Measurements from ENCODE around the gene MAN1C1. TPM values are rescaled to one million over a fixed set of nuclear protein-coding genes. Genes with fewer than 3 reads are reported as not detected.

The MAN1C1 gene
- total and polyA plus RNA-seq, 2 donors (not counting 3 experiments of a cell fraction or from before 2014, with no cell fraction given), result 1.5 to 4.0 TPM

DNA sequence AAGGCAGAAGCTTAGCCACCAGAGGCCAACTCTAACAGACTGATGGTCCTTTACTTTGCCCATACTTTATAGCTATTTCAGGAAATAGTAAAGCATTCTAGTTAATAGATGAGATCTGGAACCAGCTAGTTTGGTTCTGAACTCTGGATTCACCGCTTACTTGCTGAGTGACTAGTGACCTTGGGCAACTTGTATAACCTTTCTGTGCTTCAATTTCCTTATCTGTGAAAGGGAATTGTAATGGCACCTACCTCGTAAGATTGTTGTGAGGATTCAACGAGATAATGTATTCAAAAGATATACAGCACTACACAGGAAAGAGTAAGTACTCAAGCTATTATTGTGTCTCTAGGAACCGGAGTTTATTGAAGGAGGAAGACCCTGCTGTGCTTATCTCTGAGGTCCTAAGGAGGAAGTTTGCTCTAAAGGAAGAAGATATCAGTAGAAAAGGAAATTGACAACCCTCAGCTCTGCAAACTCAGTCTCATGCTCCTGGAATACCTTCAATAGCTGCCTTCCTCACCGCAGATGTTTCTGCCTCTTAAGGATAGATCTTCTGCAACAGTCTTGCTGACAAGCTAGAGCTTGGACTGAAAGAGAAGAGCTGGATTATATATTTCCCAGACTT is 215.1 kb downstream of the MAN1C1 start:
- H3K9me3 ChIP-seq (replicated peaks; ENCODE audit: control insufficient read depth, insufficient read depth, low read length), result no peaks in the 10 kb centered on the region
- no peak overlapping the region for H2AFZ ChIP-seq (ENCODE audit: low read depth, low read length)
- no peaks in the 10 kb centered on the region for H3K9me1 ChIP-seq (replicated peaks; ENCODE audit: control insufficient read depth, extremely low read depth, insufficient read depth, low read length)
- no TSS peak for BruUV-seq (replicated peaks)
- DNase-seq (ENCODE audit: low read depth, low spot score), result no peak
- no peak overlapping the region for H3K27ac ChIP-seq (ENCODE audit: insufficient read depth, low read depth, low read length)
- peaks cover 5% of the 10 kb centered on the region for H3K4me1 ChIP-seq (ENCODE audit: control insufficient read depth, extremely low read depth, insufficient read depth, low read length)
- no peak for TF ChIP-seq MYC (IDR thresholded peaks at IDR 0.05; ENCODE audit: low read depth, low read length)
- TF ChIP-seq EZH2 (IDR thresholded peaks at IDR 0.05; ENCODE audit: borderline replicate concordance, low read depth, low read length, severe bottlenecking), result no peak
- TF ChIP-seq, protein P1, sequence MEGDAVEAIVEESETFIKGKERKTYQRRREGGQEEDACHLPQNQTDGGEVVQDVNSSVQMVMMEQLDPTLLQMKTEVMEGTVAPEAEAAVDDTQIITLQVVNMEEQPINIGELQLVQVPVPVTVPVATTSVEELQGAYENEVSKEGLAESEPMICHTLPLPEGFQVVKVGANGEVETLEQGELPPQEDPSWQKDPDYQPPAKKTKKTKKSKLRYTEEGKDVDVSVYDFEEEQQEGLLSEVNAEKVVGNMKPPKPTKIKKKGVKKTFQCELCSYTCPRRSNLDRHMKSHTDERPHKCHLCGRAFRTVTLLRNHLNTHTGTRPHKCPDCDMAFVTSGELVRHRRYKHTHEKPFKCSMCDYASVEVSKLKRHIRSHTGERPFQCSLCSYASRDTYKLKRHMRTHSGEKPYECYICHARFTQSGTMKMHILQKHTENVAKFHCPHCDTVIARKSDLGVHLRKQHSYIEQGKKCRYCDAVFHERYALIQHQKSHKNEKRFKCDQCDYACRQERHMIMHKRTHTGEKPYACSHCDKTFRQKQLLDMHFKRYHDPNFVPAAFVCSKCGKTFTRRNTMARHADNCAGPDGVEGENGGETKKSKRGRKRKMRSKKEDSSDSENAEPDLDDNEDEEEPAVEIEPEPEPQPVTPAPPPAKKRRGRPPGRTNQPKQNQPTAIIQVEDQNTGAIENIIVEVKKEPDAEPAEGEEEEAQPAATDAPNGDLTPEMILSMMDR (IDR thresholded peaks at IDR 0.05; ENCODE audit: extremely low read depth in 1 of 2, insufficient read depth in 1 of 2, low read depth in 1 of 2, low read length in 2 of 2), result no peak
- TF ChIP-seq MAX (IDR thresholded peaks at IDR 0.05; ENCODE audit: insufficient read depth, insufficient read length), result no peak
- TF ChIP-seq POLR2A (IDR thresholded peaks at IDR 0.05; ENCODE audit: low read depth, low read length), result no peak
- no peak for TF ChIP-seq GATA2 (IDR thresholded peaks at IDR 0.05; ENCODE audit: insufficient read depth, insufficient read length, low read depth, low read length)
- TF ChIP-seq FOS (IDR thresholded peaks at IDR 0.05; ENCODE audit: borderline replicate concordance, insufficient read depth, low read length), result no peak
- no peak for TF ChIP-seq JUN (IDR thresholded peaks at IDR 0.05; ENCODE audit: borderline replicate concordance, insufficient read depth, insufficient read length, low read depth)
- no peak for TF ChIP-seq POLR2AphosphoS5 (IDR thresholded peaks at IDR 0.05; ENCODE audit: insufficient read depth, low read depth, low read length)
- FAIRE-seq, result no peak
- H3K36me3 ChIP-seq (ENCODE audit: control insufficient read depth in 2 of 2, extremely low read depth in 1 of 2, insufficient read depth in 2 of 2, low read length in 2 of 2), result peaks cover 15 to 26% of the 10 kb centered on the region in 2 experiments
- no peak overlapping the region for H3K4me2 ChIP-seq (ENCODE audit: insufficient read depth, low read length)
- no peak overlapping the region for H3K4me3 ChIP-seq (replicated peaks in 1 of 3; ENCODE audit: insufficient read depth in 1 of 3, low read depth in 1 of 3, low read length in 3 of 3)
- ChIA-PET POLR2A (interaction anchor here (0.6 kb wide), 1 partner anchor 157 kb away, joined by 7 read pairs; no protein-coding TSS in a partner anchor), CTCF (interaction anchor here (0.7 to 1.6 kb wide), 3 partner anchors 15 to 327 kb away, joined by 3 to 6 read pairs (median 4); no protein-coding TSS in a partner anchor)
- no peaks in the 10 kb centered on the region for H3K79me2 ChIP-seq (ENCODE audit: control insufficient read depth, insufficient read depth, low read length)
- H3K27me3 ChIP-seq (ENCODE audit: control insufficient read depth in 2 of 2, insufficient read depth in 2 of 2, low read length in 2 of 2), result no peaks in the 10 kb centered on the region
- intact Hi-C loops (cut with micrococcal nuclease), result no loop called here
- H3K9ac ChIP-seq (replicated peaks; ENCODE audit: extremely low read depth, insufficient read depth, low read length), result no peak overlapping the region
- dilution Hi-C loops (cut with MboI; ENCODE audit: extremely low pct_ligation_motif_present, low sequenced_read_pairs), result no loop called here
- no peaks in the 10 kb centered on the region for H4K20me1 ChIP-seq (replicated peaks; ENCODE audit: control insufficient read depth, extremely low read depth, insufficient read depth, low read length)

All from endothelial cell of umbilical vein (primary cell).